Limb (tissue), 2 donors: ENCODE measurements around the gene CCR4.
A peak's percentile ranks its signal among the peaks of the same experiment; 100 is the strongest.
"Not testable (repeated sequence)": the region's sequence is repeated elsewhere in the genome, so short reads cannot be mapped to it uniquely, and the experiment has no call there.

Experiments
- DNase-seq, 2 donors: peaks; one replicate each; pipeline ENCODE4 v3.0.0-alpha.2; 2016; ENCODE audit errors: extremely low spot score in 2 of 2

Gene CCR4

GRCh38 chr3:32951410-32951811, at the start of gene CCR4:
TSS of gene CCR4 (plus strand) at chr3:32951644. CDS start at chr3:32953423, 1,779 bp downstream.
- DNase-seq = no peak

GRCh38 chr3:32902887-32903371, 48.5 kb upstream of the CCR4 start:
- peak in 1 of 2 donors; percentile 41 for DNase-seq

GRCh38 chr3:32903953-32904352, 47.5 kb upstream of the CCR4 start:
- no peak for DNase-seq

GRCh38 chr3:32909999-32910398, 41.4 kb upstream of the CCR4 start:
- DNase-seq = no peak

- no peak for DNase-seq
Observed at GRCh38 chr3:32910954-32911353, 40.5 kb upstream of the CCR4 start.

GRCh38 chr3:32912046-32912445, 39.4 kb upstream of the CCR4 start:
- no peak for DNase-seq

GRCh38 chr3:32913790-32914446, 37.5 kb upstream of the CCR4 start:
- DNase-seq = peak in 1 of 2 donors; percentile 3

- no peak for DNase-seq
Observed at GRCh38 chr3:32919920-32920319, 31.5 kb upstream of the CCR4 start.

- no peak for DNase-seq
Observed at GRCh38 chr3:32922078-32922477, 29.4 kb upstream of the CCR4 start.

- no peak for DNase-seq
Observed at GRCh38 chr3:32930161-32930560, 21.3 kb upstream of the CCR4 start.

- not testable (repeated sequence) for DNase-seq
Observed at GRCh38 chr3:32931273-32931672, 20.2 kb upstream of the CCR4 start.

- peak in 1 of 2 donors; percentile 40 for DNase-seq
Observed at GRCh38 chr3:32934150-32934742, 17.2 kb upstream of the CCR4 start.

GRCh38 chr3:32937331-32937730, 14.1 kb upstream of the CCR4 start:
- DNase-seq = no peak

GRCh38 chr3:32939531-32940284, 11.7 kb upstream of the CCR4 start:
- not testable (repeated sequence) for DNase-seq

- DNase-seq = no peak
Observed at GRCh38 chr3:32940726-32941125, 10.7 kb upstream of the CCR4 start.

GRCh38 chr3:32945136-32945535, 6.3 kb upstream of the CCR4 start:
- no peak for DNase-seq

GRCh38 chr3:32945598-32945997, 5.8 kb upstream of the CCR4 start:
- DNase-seq = not testable (repeated sequence)

- no peak for DNase-seq
Observed at GRCh38 chr3:32946973-32947788, 4.3 kb upstream of the CCR4 start.

- DNase-seq = peak; percentile 41 to 74
Observed at GRCh38 chr3:32947789-32948238, 3.6 kb upstream of the CCR4 start.

GRCh38 chr3:32948625-32949445, 2.6 kb upstream of the CCR4 start:
- no peak for DNase-seq

- DNase-seq = no peak
Observed at GRCh38 chr3:32950516-32950915, 928 bp upstream of the CCR4 start.
